Suppressor macrophage (primary cell): ENCODE data around the gene KDM6B.
"Not testable (repeated sequence)": the region's sequence is repeated elsewhere in the genome, so short reads cannot be mapped to it uniquely, and the experiment has no call there.

Experiments used
- DNase-seq, 4 experiments: peaks; one replicate each; pipeline ENCODE4 v3.0.0-alpha.2; 2020 to 2022

Gene KDM6B

DNA sequence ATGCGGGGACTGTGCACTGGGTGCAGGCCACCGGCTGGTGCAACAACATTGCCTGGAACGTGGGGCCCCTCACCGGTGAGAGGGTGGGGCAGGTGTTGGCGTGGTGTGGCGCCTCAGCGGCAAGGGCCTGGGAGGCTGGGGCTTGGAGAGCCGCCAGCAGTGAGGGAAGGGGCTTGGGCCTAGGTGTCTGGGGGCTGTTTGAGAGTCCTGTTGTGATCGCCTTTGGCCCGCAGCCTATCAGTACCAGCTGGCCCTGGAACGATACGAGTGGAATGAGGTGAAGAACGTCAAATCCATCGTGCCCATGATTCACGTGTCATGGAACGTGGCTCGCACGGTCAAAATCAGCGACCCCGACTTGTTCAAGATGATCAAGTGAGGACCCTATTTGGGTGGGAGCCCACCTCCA is 18.2 kb downstream of the KDM6B start:
- no peak for DNase-seq

GRCh38 chr17:7852919-7853690 is 19.1 kb downstream of the KDM6B start:
- no peak for DNase-seq

- DNase-seq = no peak
These were observed 19.6 kb downstream of the KDM6B start for GRCh38 chr17:7853691-7854038.

DNA sequence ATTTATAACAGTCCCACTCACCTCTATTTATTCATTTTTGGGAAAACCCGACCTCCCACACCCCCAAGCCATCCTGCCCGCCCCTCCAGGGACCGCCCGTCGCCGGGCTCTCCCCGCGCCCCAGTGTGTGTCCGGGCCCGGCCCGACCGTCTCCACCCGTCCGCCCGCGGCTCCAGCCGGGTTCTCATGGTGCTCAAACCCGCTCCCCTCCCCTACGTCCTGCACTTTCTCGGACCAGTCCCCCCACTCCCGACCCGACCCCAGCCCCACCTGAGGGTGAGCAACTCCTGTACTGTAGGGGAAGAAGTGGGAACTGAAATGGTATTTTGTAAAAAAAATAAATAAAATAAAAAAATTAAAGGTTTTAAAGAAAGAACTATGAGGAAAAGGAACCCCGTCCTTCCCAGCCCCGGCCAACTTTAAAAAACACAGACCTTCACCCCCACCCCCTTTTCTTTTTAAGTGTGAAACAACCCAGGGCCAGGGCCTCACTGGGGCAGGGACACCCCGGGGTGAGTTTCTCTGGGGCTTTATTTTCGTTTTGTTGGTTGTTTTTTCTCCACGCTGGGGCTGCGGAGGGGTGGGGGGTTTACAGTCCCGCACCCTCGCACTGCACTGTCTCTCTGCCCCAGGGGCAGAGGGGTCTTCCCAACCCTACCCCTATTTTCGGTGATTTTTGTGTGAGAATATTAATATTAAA is 20.2 kb downstream of the KDM6B start:
- DNase-seq = no peak

DNA sequence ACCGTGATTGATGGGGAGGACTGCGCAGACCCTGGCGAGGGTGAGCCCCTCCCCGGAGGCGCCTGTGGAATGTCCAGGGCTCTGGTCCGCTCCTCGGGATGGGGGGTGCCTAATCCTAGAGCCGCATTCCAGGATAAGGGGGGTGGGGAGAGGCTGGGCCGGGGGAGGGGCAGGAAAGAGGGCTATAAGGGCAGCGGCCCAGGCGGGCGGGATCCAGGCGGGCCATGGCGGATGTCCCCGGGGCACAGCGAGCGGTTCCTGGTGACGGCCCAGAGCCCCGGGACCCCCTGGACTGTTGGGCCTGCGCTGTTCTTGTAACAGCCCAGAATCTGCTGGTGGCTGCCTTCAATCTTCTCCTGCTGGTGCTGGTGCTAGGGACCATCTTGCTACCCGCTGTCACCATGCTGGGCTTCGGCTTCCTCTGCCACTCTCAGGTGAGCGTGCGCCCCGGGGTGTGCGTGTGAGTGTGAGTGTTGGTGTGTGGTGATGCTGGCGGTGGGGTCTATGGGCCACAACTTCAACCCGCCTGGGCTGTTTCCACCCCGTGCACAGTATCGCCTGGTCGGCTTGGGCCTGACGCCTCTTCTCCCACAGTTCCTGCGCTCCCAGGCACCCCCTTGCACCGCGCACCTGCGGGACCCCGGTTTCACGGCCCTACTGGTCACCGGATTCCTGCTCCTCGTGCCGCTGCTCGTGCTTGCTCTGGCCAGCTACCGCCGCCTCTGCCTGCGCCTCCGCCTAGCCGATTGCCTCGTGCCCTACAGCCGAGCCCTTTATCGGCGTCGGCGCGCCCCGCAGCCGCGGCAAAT is 21.0 kb downstream of the KDM6B start, which contains the start of gene TMEM88:
Gene TMEM88, plus strand, starts transcription at position 216 of the 809 bp plus-strand sequence. Its CDS starts 9 bp downstream, at position 225.
- DNase-seq = no peak

DNA sequence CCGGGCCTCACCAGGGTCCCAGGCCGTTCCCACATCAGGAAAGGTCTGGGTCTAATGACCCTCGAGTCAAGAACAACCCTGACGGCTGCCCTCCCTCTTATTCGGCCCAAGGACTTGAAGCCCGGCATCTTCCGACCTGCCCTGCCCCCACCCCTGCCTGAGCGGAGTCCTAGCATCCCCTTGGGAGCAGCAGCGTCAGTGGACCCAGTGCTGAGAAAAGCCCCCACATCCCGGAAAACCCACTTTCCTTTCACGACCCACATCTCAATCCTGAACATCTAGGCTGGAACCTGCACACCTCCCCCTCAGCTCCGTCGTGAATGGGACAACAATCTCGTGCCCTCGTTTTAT is 21.6 kb downstream of the KDM6B start:
- no peak for DNase-seq

DNA sequence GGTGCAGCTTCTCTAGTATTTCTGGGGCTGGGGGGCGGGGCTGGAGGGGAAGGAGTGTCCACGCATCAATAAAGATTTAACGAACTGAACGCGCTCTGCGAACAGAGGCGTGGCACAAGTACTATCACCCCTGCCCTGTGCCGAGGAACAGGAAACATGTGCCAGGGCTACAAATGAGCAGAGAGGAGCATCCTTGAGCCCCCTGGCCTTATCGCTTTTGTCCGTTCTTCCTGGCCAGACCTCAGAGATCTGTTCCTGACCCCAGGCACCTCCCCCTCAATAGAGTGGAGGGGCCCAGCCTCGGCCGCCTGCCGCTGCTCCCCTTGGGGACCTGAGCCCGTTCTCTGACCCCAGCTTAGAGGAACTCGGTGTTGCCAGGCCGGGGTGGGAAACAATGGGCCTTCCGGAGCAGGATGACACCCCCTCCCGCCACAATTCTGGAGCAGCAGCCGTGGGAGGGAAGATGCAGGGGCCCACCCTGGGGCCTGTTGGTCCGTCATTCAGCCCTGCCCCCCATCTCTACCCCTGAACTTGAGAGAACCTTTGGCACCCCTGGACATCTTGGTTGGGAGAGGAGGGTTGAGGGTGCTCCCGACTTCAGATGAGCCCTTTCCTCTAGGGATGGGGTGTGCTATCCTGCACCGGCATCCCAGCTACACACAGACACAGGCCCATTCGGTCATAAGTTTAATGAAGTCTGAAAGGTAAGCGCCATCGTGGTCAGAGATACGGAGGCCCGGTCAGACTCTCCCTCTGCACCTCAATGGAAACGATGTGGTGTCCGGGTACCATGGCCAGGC is 22.2 kb downstream of the KDM6B start:
- peak; percentile 36 to 57 (median 42) for DNase-seq

DNA sequence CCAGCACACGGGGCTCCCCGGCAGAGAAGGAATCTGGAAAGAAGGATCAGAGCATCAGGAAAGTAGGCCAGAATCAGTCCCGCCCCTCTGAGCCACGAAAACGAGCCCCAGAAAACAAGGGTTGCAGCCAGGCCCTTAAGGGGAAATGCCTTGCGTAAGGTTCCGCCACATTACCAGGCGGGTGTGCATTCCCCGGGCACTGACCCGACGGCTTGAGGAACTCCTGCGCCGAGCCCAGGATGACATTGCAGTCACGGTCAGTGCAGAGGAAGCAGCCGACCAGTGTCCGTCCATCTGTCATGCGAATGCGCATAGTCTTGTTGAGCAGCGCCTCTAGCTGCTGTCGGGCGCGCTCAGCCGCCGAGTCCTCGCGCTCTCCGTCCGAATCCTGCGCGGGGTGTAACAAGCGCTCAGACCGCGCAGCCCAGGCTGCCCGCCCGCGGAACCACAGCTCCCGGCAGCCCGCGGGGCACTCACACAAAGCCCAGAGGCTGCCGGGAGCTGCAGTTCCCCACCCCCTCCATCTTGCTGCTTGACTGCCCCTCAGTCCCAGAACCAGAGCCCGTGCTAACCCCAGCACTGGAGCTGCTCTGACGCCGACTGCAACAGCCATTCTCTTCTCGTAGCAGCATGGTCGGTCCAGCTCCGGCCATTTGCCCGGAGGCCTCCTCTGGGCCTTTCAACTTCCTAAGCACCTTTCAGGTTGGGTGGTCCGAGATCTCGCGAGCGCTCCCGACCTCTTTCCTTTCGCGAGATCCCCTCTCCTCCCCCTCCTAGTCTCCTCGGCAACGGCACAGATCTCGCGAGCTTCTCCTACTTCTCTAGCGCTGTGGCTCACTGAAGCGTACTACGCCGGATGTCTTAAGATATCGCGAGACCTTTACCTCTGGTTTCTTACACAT is 23.0 kb downstream of the KDM6B start, which contains the start of gene NAA38:
Gene NAA38, minus strand, starts transcription at position 749 of the 902 bp plus-strand sequence. Its CDS starts 96 bp downstream, at position 653.
- DNase-seq = peak; percentile 97 to 100 (median 99)

GRCh38 chr17:7857713-7858521 is 23.9 kb downstream of the KDM6B start, which contains the start of gene CYB5D1:
TSS of gene CYB5D1 (plus strand) at chr17:7858003. CDS start at chr17:7858135, 132 bp downstream.
- peak; percentile 92 to 97 (median 94) for DNase-seq

GRCh38 chr17:7858522-7858810 is 24.4 kb downstream of the KDM6B start:
- peak; percentile 51 to 59 (median 54) for DNase-seq

- no peak for DNase-seq
These were observed 25.0 kb downstream of the KDM6B start for GRCh38 chr17:7859028-7859427.

GRCh38 chr17:7862692-7863437 is 28.8 kb downstream of the KDM6B start:
- DNase-seq = peak; percentile 43 to 62 (median 50)

DNA sequence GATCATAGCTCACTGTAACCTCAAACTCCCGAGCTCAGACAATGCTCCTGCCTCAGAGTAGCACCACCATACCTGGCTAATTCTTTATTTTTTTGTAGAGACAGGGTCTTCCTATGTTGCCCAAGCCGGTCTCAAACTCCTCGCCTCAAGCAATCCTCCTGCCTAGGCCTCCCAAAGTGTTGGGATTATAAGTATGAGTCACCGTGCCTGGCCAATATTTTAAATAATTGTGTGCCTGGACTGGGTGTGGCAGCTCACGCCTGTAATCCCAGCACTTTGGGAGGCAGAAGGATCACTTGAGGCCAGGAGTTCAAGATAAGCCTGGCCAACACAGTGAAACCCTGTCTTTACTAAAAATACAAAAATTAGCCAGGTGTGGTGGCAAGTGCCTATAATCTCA is 30.4 kb downstream of the KDM6B start:
- DNase-seq = not testable (repeated sequence)

DNA sequence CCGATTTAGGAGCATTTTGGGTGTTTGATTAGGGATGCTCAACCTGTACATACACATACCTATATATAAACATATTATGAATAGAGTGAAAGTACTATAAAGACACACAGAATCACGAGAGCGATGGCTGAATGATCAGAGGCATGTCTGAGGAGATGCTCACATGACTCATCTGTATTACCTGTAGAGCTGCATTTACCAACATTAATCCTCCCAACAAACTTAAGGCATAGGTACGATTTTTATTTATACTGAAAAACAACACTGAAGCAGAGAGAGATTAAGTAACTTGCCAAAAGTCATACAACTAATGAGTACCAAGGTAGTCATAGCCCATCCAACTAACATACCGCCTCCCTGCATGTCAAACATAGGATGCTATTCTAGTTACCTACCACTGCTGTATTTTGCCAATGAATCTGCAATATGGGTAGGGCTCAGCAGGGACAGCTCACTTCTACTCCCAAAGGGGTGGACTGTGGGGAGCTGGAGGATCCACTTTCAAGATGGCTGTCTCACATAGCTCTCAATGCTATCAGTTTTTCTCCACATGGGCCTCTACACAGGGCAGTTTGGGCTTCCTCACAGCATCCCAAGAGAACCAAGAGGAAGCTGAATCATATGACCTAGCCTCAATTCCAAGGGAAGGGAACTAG is 31.1 kb downstream of the KDM6B start:
- no peak for DNase-seq

GRCh38 chr17:7867881-7868329 is 33.9 kb downstream of the KDM6B start:
- DNase-seq = peak; percentile 16 to 53 (median 48)

DNA sequence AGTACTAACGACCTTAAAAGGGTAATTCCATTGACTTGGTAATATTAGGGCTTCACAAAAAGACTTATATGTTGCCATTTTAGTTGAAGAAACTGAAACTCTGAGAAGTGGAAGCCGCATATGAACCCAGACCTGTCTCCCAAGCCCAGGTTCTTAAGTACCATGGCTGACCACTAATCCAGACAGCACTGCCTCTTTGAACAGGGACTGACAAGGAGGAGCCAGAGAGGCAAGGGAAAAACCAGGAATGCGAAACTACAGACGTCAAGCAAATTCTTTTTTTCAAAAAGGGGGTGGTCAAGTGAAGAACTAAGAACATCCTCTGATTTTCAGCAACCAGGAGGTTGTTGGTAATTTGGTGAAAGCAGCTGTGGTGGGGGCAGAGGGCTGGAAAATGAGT is 39.0 kb downstream of the KDM6B start:
- no peak for DNase-seq

GRCh38 chr17:7875804-7876370 is 41.9 kb downstream of the KDM6B start:
- peak in 2 of 4 experiments; percentile 52 for DNase-seq

DNA sequence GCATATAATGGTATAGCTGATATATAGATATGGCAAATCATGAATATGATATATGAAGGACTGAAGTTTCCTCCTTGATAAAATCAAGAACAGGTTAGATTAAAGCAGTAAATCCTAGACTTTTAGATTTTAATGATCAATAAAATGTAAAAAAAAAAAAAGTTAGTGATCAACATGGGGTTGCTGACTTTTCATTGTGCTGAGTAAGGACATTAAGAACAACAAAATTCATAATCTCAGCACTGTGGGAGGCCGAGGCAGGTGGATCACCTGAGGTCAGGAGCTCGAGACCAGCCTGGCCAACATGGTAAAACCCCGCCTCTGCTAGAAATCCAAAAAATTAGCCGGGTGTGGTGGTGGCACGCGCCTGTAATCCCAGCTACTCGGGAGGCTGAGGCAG is 44.2 kb downstream of the KDM6B start:
- DNase-seq = no peak
